SU-DHL-6 (cell line): Measurements from ENCODE around the gene ARAP1.

Experiments used
- H2AFZ ChIP-seq: fragments of 200-600 bp; sonication (generic); 2 replicates; pipeline ENCODE4 v1.6.1; 2014; ENCODE audit warnings: low read depth, mild to moderate bottlenecking, moderate library complexity, mixed read lengths, antibody characterized with exemption, low read length; ENCODE audit not compliant: severe bottlenecking
- H3F3A ChIP-seq: fragments of 200-600 bp; shearing (Covaris generic); 2 replicates; pipeline ENCODE4 v1.6.0; 2016; ENCODE audit warnings: antibody characterized with exemption, mild to moderate bottlenecking; ENCODE audit not compliant: insufficient read depth
- H3K27ac ChIP-seq: fragments of 200-600 bp; sonication (generic); 2 replicates; pipeline ENCODE4 v1.5.1; 2016; ENCODE audit warnings: low read depth, mild to moderate bottlenecking, low read length, moderate library complexity, mixed read lengths
- H3K27me3 ChIP-seq: fragments of 200-600 bp; sonication (generic), shearing (Covaris generic); 2 replicates; pipeline ENCODE4 v1.6.0; 2014; ENCODE audit warnings: mild to moderate bottlenecking, low read length
- H3K36me3 ChIP-seq: fragments of 200-600 bp; sonication (generic); 2 replicates; pipeline ENCODE4 v1.6.1; 2014; ENCODE audit warnings: mild to moderate bottlenecking, low read length, mixed read lengths
- H3K4me2 ChIP-seq: fragments of 300-600, 200-600 bp; shearing (Covaris generic), sonication (generic); 2 replicates; pipeline ENCODE4 v1.6.0; 2014; ENCODE audit warnings: low read length, low read depth, mild to moderate bottlenecking; ENCODE audit not compliant: poor library complexity, severe bottlenecking
- H3K4me3 ChIP-seq: fragments of 200-600 bp; sonication (generic); 2 replicates; pipeline ENCODE4 v1.5.1; 2014; ENCODE audit warnings: antibody characterized with exemption, low read length, mild to moderate bottlenecking, mixed read lengths; ENCODE audit not compliant: insufficient read depth, poor library complexity, severe bottlenecking
- H3K79me2 ChIP-seq: fragments of 200-600 bp; sonication (generic); 2 replicates; pipeline ENCODE4 v1.6.1; 2014; ENCODE audit warnings: mild to moderate bottlenecking, low read length, moderate library complexity; ENCODE audit not compliant: insufficient read depth
- H3K9ac ChIP-seq: fragments of 200-600 bp; sonication (generic); 2 replicates; pipeline ENCODE4 v1.7.0; 2014; ENCODE audit warnings: mild to moderate bottlenecking, low read length
- H3K9me2 ChIP-seq: fragments of 200-600 bp; sonication (generic); replicated peaks from 2 replicates; pipeline ENCODE4 v1.6.1; 2014; ENCODE audit warnings: low read length; ENCODE audit not compliant: insufficient read depth
- H3K9me3 ChIP-seq: fragments of 200-600 bp; sonication (generic); 2 replicates; pipeline ENCODE4 v1.6.1; 2014; ENCODE audit warnings: low read length, mixed read lengths; ENCODE audit not compliant: insufficient read depth
- H4K20me1 ChIP-seq: fragments of 200-600 bp; sonication (generic); 2 replicates; pipeline ENCODE4 v1.6.1; 2014; ENCODE audit warnings: low read depth, mild to moderate bottlenecking, antibody characterized with exemption, low read length, moderate library complexity, mixed read lengths
- EZH2phosphoT487 ChIP-seq: fragments of 200-600 bp; sonication (generic), shearing (Covaris generic); conservative IDR thresholded peaks from 2 replicates; pipeline ENCODE4 v1.6.1; 2018; ENCODE audit warnings: mild to moderate bottlenecking, antibody characterized with exemption, low read length, moderate library complexity, mixed read lengths
- TF ChIP-seq, protein P1 (sequence below): fragments of 200-600 bp; sonication (generic); IDR thresholded peaks from one replicate; pipeline ENCODE4 v1.5.1; 2017; ENCODE audit warnings: antibody characterized with exemption, mild to moderate bottlenecking, low read length, moderate library complexity; ENCODE audit not compliant: insufficient read depth, poor library complexity, severe bottlenecking

The ARAP1 gene

DNA sequence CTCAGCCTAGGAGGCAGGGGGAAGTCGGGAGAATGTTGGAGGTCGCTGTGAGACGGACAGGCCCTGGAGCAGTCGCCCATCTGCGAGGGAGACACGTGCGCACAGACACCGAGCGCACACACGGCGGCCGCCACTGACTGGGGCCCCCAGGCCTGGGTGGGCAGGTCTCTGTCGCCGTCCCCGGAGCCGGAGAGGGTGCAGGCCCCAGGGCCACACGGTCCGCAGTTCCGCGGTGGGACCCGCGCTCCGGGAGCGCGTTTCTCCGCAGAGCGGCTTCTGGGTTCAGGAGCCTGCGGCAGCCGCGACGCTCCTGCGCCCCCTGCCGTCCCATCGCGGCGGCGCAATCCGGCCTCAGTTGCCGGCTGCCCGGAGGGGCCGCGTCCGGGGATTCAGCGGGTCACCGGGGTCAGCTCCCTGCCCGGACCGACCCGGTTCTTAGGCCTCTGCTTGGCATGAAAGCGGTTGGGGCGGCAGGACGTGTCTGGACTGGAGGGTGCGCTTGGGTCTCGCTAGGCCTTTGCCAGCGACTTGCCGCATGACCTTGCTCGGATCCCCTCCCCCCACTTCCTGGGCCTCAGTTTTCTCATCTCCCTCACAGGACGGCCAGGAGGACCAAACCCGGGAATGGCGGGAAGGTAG lies 109.2 kb downstream of the ARAP1 start:
- no peak for TF ChIP-seq EZH2phosphoT487
- TF ChIP-seq, protein P1, sequence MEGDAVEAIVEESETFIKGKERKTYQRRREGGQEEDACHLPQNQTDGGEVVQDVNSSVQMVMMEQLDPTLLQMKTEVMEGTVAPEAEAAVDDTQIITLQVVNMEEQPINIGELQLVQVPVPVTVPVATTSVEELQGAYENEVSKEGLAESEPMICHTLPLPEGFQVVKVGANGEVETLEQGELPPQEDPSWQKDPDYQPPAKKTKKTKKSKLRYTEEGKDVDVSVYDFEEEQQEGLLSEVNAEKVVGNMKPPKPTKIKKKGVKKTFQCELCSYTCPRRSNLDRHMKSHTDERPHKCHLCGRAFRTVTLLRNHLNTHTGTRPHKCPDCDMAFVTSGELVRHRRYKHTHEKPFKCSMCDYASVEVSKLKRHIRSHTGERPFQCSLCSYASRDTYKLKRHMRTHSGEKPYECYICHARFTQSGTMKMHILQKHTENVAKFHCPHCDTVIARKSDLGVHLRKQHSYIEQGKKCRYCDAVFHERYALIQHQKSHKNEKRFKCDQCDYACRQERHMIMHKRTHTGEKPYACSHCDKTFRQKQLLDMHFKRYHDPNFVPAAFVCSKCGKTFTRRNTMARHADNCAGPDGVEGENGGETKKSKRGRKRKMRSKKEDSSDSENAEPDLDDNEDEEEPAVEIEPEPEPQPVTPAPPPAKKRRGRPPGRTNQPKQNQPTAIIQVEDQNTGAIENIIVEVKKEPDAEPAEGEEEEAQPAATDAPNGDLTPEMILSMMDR, result peak; percentile 84
- H3K36me3 ChIP-seq, result no peaks in the 10 kb centered on the region
- no peak overlapping the region; the same call in 1 of the 2 replicates for H3K9ac ChIP-seq
- no peaks in the 10 kb centered on the region for H3K9me2 ChIP-seq
- no peaks in the 10 kb centered on the region for H3K27me3 ChIP-seq
- H3K9me3 ChIP-seq, result no peaks in the 10 kb centered on the region
- peak overlapping the region; percentile 53 for H3K4me2 ChIP-seq
- no peak overlapping the region for H3K27ac ChIP-seq
- no peaks in the 10 kb centered on the region for H3K79me2 ChIP-seq
- H2AFZ ChIP-seq, result peak overlapping the region; percentile 12
- H3K4me3 ChIP-seq, result peak overlapping the region; percentile 16
- no peaks in the 10 kb centered on the region for H4K20me1 ChIP-seq
- H3F3A ChIP-seq, result no peaks in the 10 kb centered on the region

DNA sequence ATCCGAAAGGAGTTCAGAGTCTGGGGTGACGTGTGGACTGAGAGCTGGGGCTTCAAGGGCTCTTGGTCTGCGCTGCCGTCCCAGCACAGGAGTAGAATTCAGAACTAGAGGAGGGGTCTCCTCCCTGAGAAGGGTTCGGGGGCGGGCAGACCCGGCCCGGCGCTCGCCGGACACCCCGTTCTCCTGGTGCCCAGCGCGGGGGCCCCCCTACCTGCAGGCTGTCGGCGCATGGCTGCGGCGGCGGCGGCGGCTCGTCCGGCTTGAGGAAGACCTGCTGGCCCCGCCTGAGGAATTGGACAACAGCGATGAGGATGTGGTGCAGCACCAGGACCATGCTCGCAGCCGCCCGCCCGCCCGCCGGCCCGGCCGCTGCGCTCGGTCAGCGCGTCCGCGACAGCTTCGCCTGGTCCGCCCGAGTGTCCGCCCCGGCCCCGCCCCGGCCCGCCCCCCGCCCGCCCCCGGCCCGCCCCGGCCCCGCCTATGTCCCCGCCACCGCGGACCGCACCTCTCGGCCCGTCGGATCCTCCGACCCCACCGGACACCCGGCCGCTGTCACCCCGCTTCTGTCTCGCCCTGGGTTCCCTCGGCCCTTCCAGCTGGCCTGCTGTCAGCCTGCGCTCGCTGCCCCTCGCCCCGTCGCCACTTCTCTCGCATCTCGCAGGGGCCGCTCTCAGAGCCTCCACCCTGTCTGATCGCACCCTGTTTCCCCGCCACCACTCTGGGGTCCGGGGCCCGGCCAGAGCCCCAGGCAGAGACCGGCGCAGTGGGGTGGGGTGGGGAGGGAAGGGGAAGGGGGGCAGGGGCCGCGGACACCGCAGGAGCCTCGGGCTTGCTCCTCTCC lies 109.9 kb downstream of the ARAP1 start:
- H3K9me3 ChIP-seq, result no peaks in the 10 kb centered on the region

DNA sequence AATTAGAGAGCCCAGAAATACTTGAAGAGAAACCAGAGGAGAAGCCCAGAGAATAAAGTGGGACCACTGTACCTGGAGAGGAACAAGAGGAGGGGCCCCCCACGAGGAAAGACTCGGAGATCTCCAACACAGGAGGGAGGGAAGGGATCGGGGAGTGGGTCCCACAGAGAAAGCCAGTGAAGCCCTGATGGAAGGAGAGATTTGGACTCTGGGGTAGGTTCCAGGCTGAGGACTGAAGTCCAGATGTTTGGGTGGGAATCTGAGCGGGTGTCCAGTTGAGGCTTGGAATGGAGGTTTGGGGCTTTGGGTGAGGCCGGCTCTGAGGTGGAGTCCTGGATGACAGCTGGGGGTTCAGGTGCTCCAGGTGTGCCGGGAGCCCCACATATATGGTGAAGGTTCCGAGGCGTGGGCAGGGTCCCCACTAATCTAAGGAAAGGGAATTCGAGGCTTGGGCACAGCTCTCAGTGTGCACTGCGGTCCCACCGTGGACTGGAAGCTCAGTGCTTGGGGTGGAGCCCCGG lies 110.6 kb downstream of the ARAP1 start:
- H3K4me2 ChIP-seq, result no peak overlapping the region
- no peaks in the 10 kb centered on the region for H3K27me3 ChIP-seq

More for the DNA sequence above, 109.9 kb downstream of the ARAP1 start:
- H3K27ac ChIP-seq, result no peak overlapping the region
- H3K4me3 ChIP-seq, result peak overlapping the region; percentile 16
- H4K20me1 ChIP-seq, result no peaks in the 10 kb centered on the region
- H3K9ac ChIP-seq, result no peak overlapping the region; the same call in 1 of the 2 replicates
- peak overlapping the region; percentile 53 for H3K4me2 ChIP-seq
- no peaks in the 10 kb centered on the region for H3K9me2 ChIP-seq
- no peaks in the 10 kb centered on the region for H3F3A ChIP-seq
- no peaks in the 10 kb centered on the region for H3K79me2 ChIP-seq
- H3K36me3 ChIP-seq, result no peaks in the 10 kb centered on the region
- H2AFZ ChIP-seq, result peak overlapping the region; percentile 12
- no peaks in the 10 kb centered on the region for H3K27me3 ChIP-seq
- no peak for TF ChIP-seq EZH2phosphoT487
- TF ChIP-seq, protein P1, result no peak

More for the DNA sequence above, 110.6 kb downstream of the ARAP1 start:
- Histone ChIP-seq H3K4me3 (no peak overlapping the region), H3K9me2 (no peaks in the 10 kb centered on the region), H3K9ac (no peak overlapping the region), H2AFZ (no peak overlapping the region), H3K36me3 (no peaks in the 10 kb centered on the region), H3K9me3 (no peaks in the 10 kb centered on the region), H3K27ac (no peak overlapping the region), H3F3A (no peaks in the 10 kb centered on the region), H4K20me1 (no peaks in the 10 kb centered on the region), H3K79me2 (no peaks in the 10 kb centered on the region)
- TF ChIP-seq, protein P1, result no peak
- no peak for TF ChIP-seq EZH2phosphoT487
